SK-N-SH (cell line): ENCODE results near the gene TSGA10. TPM values are rescaled to one million over a fixed set of nuclear protein-coding genes. Genes with fewer than 3 reads are reported as not detected.

Experiments used
- CTCF ChIA-PET: fragments of 300-600, 350-600 bp; formaldehyde crosslinking; extraction: SDS; loops from one replicate; lab custom pipeline; 2021; lab: Yijun Ruan, JAX
- POLR2A ChIA-PET: fragments of 350-600 bp; sonication (Branson Sonifier 250); formaldehyde crosslinking; extraction: SDS; loops from one replicate; lab custom pipeline; 2020; ENCODE audit warnings: antibody characterized with exemption, inconsistent platforms; lab: Yijun Ruan, JAX
- DNase-seq: peaks from one replicate; pipeline ENCODE4 v3.0.0; 2012
- H2AFZ ChIP-seq: fragments of 200-600 bp; sonication (generic); 2 replicates; pipeline ENCODE4 v1.8.1; 2016; ENCODE audit warnings: antibody characterized with exemption, mild to moderate bottlenecking, low read depth
- H3F3A ChIP-seq: fragments of 200-600 bp; sonication (generic); replicated peaks from 2 replicates; pipeline ENCODE3; 2016; ENCODE audit warnings: antibody characterized with exemption, mild to moderate bottlenecking; ENCODE audit not compliant: insufficient read depth
- H3K27ac ChIP-seq, 2 experiments: fragments of 200-500 bp in 1 of 2; fragments of 200-600 bp in 1 of 2; sonication (Bioruptor generic) in 1 of 2; sonication (generic), shearing (Covaris generic) in 1 of 2; 2 replicates each; pipeline versions ENCODE4 v1.5.1 to v1.6.1; 2014 to 2016; ENCODE audit warnings: low read depth in 2 of 2, inconsistent platforms in 1 of 2, low read length in 1 of 2, mild to moderate bottlenecking in 1 of 2, mixed read lengths in 1 of 2
- H3K27me3 ChIP-seq: fragments of 200-600 bp; sonication (generic), shearing (Covaris generic); 2 replicates; pipeline ENCODE4 v1.6.1; 2016; ENCODE audit warnings: mixed run types; ENCODE audit not compliant: insufficient read depth
- H3K36me3 ChIP-seq, 2 experiments: fragments of 200-500 bp in 1 of 2; fragments of 200-600 bp in 1 of 2; sonication (Bioruptor generic) in 1 of 2; sonication (generic) in 1 of 2; replicated peaks in 1 of 2; 2 replicates each; pipeline versions ENCODE3 to v1.5.1; 2014 to 2016; ENCODE audit warnings: low read length in 1 of 2, mild to moderate bottlenecking in 1 of 2; ENCODE audit not compliant: insufficient read depth in 2 of 2, control insufficient read depth in 1 of 2
- H3K4me1 ChIP-seq, 2 experiments: fragments of 200-500 bp in 1 of 2; fragments of 200-600 bp in 1 of 2; sonication (Bioruptor generic) in 1 of 2; sonication (generic), shearing (Covaris generic) in 1 of 2; 2 replicates each; pipeline versions ENCODE4 v1.5.1 to v1.6.1; 2014 to 2016; ENCODE audit warnings: low read depth in 1 of 2, low read length in 1 of 2, mixed run types in 1 of 2; ENCODE audit not compliant: insufficient read depth in 2 of 2, control insufficient read depth in 1 of 2
- H3K4me2 ChIP-seq: fragments of 200-600 bp; sonication (generic), shearing (Covaris generic); 2 replicates; pipeline ENCODE4 v1.6.1; 2017; ENCODE audit warnings: mixed run types
- H3K4me3 ChIP-seq, 2 experiments: fragments of 200-500 bp in 1 of 2; fragments of 200-600 bp in 1 of 2; sonication (Bioruptor generic) in 1 of 2; sonication (generic), shearing (Covaris generic) in 1 of 2; 2 replicates each; pipeline versions ENCODE4 v1.5.1 to v1.8.1; 2014 to 2016; ENCODE audit warnings: low read depth in 2 of 2, inconsistent platforms in 1 of 2, low read length in 1 of 2, mild to moderate bottlenecking in 1 of 2, mixed read lengths in 1 of 2, moderate library complexity in 1 of 2
- H3K79me2 ChIP-seq: fragments of 200-600 bp; sonication (generic); 2 replicates; pipeline ENCODE4 v1.8.1; 2017; ENCODE audit warnings: mild to moderate bottlenecking; ENCODE audit not compliant: insufficient read depth
- H3K9ac ChIP-seq: fragments of 200-600 bp; sonication (generic); 2 replicates; pipeline ENCODE4 v1.6.1; 2017; ENCODE audit warnings: mixed run types
- H3K9me2 ChIP-seq: fragments of 200-600 bp; sonication (generic); 2 replicates; pipeline ENCODE4 v1.6.1; 2017; ENCODE audit warnings: mixed run types
- H3K9me3 ChIP-seq: fragments of 200-600 bp; sonication (generic); 2 replicates; pipeline ENCODE4 v1.6.1; 2017; ENCODE audit warnings: mixed run types, mild to moderate bottlenecking, moderate library complexity
- H4K20me1 ChIP-seq: fragments of 200-600 bp; sonication (generic); 2 replicates; pipeline ENCODE4 v1.6.1; 2017; ENCODE audit warnings: mild to moderate bottlenecking, mixed run types; ENCODE audit not compliant: insufficient read depth
- FOSL2 ChIP-seq: IDR thresholded peaks from 2 replicates; pipeline ENCODE4 v1.4.0; 2012; ENCODE audit warnings: low read depth, mild to moderate bottlenecking, moderate library complexity, borderline replicate concordance
- FOXM1 ChIP-seq: IDR thresholded peaks from 2 replicates; pipeline ENCODE4 v1.4.0; 2012; ENCODE audit warnings: low read depth, mild to moderate bottlenecking
- GATA2 ChIP-seq: sonication (generic); formaldehyde crosslinking; IDR thresholded peaks from 2 replicates; pipeline ENCODE4 v1.5.0; 2020; ENCODE audit warnings: mild to moderate bottlenecking, missing genetic modification reagents
- MEF2A ChIP-seq: IDR thresholded peaks from 2 replicates; pipeline ENCODE4 v1.4.0; 2012; ENCODE audit warnings: low read depth, borderline replicate concordance
- RCOR1 ChIP-seq: fragments of 150-350 bp; IDR thresholded peaks from 2 replicates; pipeline ENCODE4 v1.6.1; 2017; ENCODE audit warnings: antibody characterized with exemption, low read length
- SIN3A ChIP-seq: IDR thresholded peaks from 2 replicates; pipeline ENCODE4 v1.6.1; 2012; ENCODE audit warnings: low read depth, mild to moderate bottlenecking, low read length, moderate library complexity, borderline replicate concordance
- SMC3 ChIP-seq: IDR thresholded peaks from 2 replicates; pipeline ENCODE4 v1.6.1; 2012; ENCODE audit warnings: low read depth, low read length, improper control_type of control experiment
- TAF1 ChIP-seq: IDR thresholded peaks from 2 replicates; pipeline ENCODE4 v1.6.1; 2012; ENCODE audit warnings: low read depth, mild to moderate bottlenecking, low read length, moderate library complexity, borderline replicate concordance
- TCF12 ChIP-seq: IDR thresholded peaks from 2 replicates; pipeline ENCODE4 v1.4.0; 2012
- YY1 ChIP-seq: IDR thresholded peaks from 2 replicates; pipeline ENCODE4 v1.4.0; 2012; ENCODE audit warnings: low read depth, mild to moderate bottlenecking
- WGBS: methylation state at CpG from one replicate; pipeline ENCODE4 v1.1.6; 2017; ENCODE audit warnings: low lambda C conversion rate; 5-methylcytosine and 5-hydroxymethylcytosine counted together
- polyA plus RNA-seq, 3 experiments: library from polyadenylated mRNA; depleted of rRNA; stranded (reverse); fragments of >200 nt; gene quantifications; 2 replicates each; pipeline ENCODE4 v1.2.3, GENCODE V29; 2012
- TF ChIP-seq, protein P1 (sequence below): IDR thresholded peaks from 2 replicates; pipeline ENCODE4 v1.4.0; 2012; ENCODE audit warnings: low read depth, borderline replicate concordance
- TF ChIP-seq, protein P2 (sequence below): IDR thresholded peaks from 2 replicates; pipeline ENCODE4 v1.4.0; 2012; ENCODE audit warnings: low read depth
- TF ChIP-seq, protein P3 (sequence below): IDR thresholded peaks from 2 replicates; pipeline ENCODE4 v1.4.0; 2012; ENCODE audit warnings: low read depth, borderline replicate concordance

TSGA10 gene
- polyA plus RNA-seq, 1 of the 3 experiments (the other 2 are of a cell fraction), result 1.8 TPM

DNA sequence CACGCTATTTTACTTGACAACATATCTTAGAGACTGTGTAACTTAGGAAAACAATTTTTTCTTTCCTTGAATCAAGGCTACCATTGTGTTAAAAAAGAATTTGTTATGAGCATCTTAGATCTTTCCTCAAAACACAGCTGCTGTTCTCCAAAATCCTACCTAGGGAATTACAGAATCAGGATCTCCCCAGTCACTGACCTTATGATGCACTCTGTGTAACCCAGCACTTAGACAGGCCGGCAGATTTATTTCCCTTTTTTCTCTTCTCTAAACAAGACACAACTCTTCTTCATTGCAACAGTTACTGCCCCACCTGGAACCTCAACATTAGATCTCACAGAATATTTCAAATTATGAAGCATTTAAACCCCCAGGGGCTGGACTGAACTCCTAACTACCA is 26.8 kb downstream of the TSGA10 start:
- Histone ChIP-seq H3K4me3 (no peak overlapping the region), H3F3A (no peaks in the 10 kb centered on the region), H3K4me1 (no peaks in the 10 kb centered on the region), H2AFZ (no peak overlapping the region), H3K27ac (no peak overlapping the region), H3K27me3 (no peaks in the 10 kb centered on the region; the same call in 1 of the 2 replicates), H3K79me2 (no peaks in the 10 kb centered on the region), H3K36me3 (peaks cover 0 to 6% of the 10 kb centered on the region in 2 experiments), H3K9ac (no peak overlapping the region), H3K4me2 (no peak overlapping the region), H3K9me2 (no peaks in the 10 kb centered on the region), H3K9me3 (0 out of 2 replicates have a peak, but pooled peaks cover 3% of the 10 kb centered on the region), H4K20me1 (no peaks in the 10 kb centered on the region)
- CTCF ChIA-PET, result interaction anchor here (1.0 to 1.3 kb wide), 2 partner anchors 8 to 13 kb away, joined by 3 read pairs; partner anchors contain the start of gene C2orf15
- DNase-seq, result no peak
- POLR2A ChIA-PET, result no interaction called here
- whole genome bisulfite sequencing, result 88% methylated on average over 2 of the region's 2 CpGs
- TF ChIP-seq TCF12 (no peak), TAF1 (no peak), FOXM1 (no peak), SIN3A (no peak), RCOR1 (no peak), YY1 (no peak)
- TF ChIP-seq, protein P1, sequence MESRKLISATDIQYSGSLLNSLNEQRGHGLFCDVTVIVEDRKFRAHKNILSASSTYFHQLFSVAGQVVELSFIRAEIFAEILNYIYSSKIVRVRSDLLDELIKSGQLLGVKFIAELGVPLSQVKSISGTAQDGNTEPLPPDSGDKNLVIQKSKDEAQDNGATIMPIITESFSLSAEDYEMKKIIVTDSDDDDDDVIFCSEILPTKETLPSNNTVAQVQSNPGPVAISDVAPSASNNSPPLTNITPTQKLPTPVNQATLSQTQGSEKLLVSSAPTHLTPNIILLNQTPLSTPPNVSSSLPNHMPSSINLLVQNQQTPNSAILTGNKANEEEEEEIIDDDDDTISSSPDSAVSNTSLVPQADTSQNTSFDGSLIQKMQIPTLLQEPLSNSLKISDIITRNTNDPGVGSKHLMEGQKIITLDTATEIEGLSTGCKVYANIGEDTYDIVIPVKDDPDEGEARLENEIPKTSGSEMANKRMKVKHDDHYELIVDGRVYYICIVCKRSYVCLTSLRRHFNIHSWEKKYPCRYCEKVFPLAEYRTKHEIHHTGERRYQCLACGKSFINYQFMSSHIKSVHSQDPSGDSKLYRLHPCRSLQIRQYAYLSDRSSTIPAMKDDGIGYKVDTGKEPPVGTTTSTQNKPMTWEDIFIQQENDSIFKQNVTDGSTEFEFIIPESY, result no peak

DNA sequence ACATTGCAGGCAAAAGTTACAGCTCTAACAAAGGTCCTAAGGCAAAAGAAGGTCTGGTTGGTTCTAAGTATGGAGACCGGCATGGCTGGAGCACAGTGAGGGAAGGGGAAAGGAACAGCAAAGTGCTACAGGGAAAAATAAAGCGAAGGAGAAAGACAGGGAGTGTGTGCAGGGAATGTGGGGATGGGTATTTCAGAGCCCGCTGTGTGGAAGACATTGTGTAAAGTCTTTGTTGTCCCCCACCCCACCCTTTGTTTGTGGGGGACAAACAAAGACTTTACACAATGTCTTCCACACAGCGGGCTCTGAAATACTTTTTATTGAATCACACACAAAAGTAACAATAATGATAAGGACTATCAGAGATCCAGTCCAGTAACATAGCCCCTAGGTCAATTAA is 42.1 kb downstream of the TSGA10 start:
- H2AFZ ChIP-seq, result no peak overlapping the region
- TF ChIP-seq FOSL2, result no peak
- TF ChIP-seq SIN3A, result no peak
- no peak for TF ChIP-seq SMC3
- TF ChIP-seq, protein P2, sequence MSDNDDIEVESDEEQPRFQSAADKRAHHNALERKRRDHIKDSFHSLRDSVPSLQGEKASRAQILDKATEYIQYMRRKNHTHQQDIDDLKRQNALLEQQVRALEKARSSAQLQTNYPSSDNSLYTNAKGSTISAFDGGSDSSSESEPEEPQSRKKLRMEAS, result no peak
- TF ChIP-seq, protein P3, sequence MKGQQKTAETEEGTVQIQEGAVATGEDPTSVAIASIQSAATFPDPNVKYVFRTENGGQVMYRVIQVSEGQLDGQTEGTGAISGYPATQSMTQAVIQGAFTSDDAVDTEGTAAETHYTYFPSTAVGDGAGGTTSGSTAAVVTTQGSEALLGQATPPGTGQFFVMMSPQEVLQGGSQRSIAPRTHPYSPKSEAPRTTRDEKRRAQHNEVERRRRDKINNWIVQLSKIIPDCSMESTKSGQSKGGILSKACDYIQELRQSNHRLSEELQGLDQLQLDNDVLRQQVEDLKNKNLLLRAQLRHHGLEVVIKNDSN, result no peak
- no peak for TF ChIP-seq MEF2A
- TF ChIP-seq, protein P1, result no peak
- TF ChIP-seq GATA2 (CRISPR knock-in tag), result no peak
- POLR2A ChIA-PET, result no interaction called here
- CTCF ChIA-PET, result no interaction called here
- H4K20me1 ChIP-seq, result no peaks in the 10 kb centered on the region
- H3K9ac ChIP-seq, result no peak overlapping the region
- H3K36me3 ChIP-seq, result no peaks in the 10 kb centered on the region
- no peaks in the 10 kb centered on the region for H3K79me2 ChIP-seq
- H3K9me3 ChIP-seq, result no peaks in the 10 kb centered on the region
- no peaks in the 10 kb centered on the region for H3K27me3 ChIP-seq
- no peaks in the 10 kb centered on the region for H3K9me2 ChIP-seq
- DNase-seq, result no peak
- no peaks in the 10 kb centered on the region for H3K4me1 ChIP-seq
- H3K4me2 ChIP-seq, result no peak overlapping the region
- 69% methylated on average over 4 of the region's 4 CpGs for WGBS
- H3F3A ChIP-seq, result no peaks in the 10 kb centered on the region
- no peak overlapping the region for H3K4me3 ChIP-seq
- no peak overlapping the region for H3K27ac ChIP-seq
